Activated CD4-positive, alpha-beta T cell treated with anti-CD3 and anti-CD28 coated beads, Interleukin-2, Interleukin-4, amounts not matched to agents 100 ng/mL and 50 ng/mL, durations not matched to agents 16 hours and 8 hours (primary cell): ENCODE measurements around the gene CADM4.
A peak's percentile ranks its signal among the peaks of the same experiment; 100 is the strongest.
"Not testable (repeated sequence)": the region's sequence is repeated elsewhere in the genome, so short reads cannot be mapped to it uniquely, and the experiment has no call there.

Experiments used
- DNase-seq: peaks from one replicate; pipeline ENCODE4 v3.0.0-alpha.2; 2020; ENCODE audit warnings: low spot score

Gene CADM4

DNA sequence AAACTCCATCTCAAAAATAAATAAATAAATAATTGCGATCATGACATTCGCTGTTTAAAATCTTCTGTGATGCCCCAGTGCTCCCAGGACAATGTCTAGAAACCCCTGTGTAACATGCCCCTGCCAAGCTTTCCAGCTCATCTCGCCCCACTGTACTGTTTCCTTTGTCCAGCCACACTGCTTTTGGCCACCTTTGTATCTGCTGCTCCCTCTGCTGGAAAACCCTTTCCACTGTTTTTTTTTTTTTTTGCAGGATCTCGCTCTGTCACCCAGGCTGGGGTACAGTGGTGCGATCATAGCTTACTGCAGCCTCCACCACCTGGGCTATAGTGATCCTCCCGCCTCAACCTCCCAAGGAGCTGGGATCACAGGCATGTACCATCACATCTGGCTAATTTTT is 22.8 kb upstream of the CADM4 start:
- DNase-seq, result no peak

- no peak for DNase-seq
Measured at GRCh38 chr19:43660971-43661360, 21.3 kb upstream of the CADM4 start.

DNA sequence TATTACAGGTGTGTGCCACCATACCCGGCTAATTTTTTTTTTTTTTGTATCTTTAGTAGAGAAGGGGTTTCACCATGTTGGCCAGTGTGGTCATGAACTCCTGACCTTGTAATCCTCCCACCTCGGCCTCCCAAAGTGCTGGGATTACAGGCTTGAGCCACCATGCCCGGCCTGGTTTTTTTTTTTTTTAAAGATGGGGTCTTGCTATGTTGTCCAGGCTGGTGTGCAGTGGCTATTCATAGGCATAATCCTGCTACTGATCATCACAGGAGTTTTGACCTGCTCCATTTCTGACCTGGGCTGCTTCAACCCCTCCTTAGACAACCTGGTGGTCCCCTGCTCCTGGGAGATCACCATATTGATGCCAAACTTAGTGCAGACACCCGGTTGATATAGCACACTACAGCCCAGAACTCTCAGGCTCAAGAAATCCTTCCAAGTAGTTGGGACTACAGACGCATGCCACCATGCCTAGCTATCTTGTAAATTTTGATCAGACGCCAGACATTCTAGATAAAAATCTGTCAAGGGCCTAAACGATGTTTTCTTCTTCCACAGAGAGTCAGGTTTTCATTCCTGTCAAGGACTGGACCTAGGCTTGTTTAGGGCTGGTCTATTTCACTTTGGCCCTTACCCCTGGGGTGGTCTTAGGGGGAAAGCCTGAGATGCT is 20.8 kb upstream of the CADM4 start:
- DNase-seq, result no peak

- no peak for DNase-seq
Measured at GRCh38 chr19:43658494-43658893, 18.8 kb upstream of the CADM4 start.

DNA sequence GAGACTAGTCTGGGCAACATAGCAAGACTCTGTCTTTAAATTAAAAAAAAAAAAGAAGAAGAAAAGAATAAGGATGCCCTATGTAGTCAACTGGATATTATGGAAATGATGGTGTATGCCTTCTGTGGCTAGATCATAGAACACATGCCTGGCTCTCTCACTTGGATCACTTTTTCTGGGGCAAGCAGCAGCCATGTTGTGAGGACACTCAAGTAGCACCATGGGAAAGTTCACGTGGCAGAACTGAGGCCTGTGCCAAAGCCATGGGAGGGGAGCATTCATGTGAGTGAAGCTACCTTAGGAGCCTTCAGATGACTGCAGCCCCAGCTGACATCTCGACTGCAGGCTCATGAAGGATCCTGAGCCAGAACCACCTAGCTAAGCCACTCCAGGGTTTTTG is 18.4 kb upstream of the CADM4 start:
- DNase-seq, result no peak

GRCh38 chr19:43656436-43656835 is 16.8 kb upstream of the CADM4 start:
- DNase-seq, result no peak

DNA sequence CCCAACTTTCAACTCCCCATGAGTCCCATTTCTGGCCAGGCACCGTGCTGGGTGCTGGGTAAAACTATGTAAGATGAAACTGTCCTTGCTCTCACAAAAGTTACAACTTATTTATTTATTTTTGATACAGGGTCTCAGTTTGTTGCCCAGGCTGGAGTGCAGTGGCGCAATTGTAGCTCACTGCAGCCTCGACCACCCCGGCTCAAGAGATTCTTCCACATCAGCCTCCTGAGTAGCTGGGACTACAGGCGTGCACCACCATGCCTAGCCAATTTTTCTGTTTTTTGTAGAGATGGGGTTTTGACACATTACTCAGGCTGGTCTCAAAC is 12.9 kb upstream of the CADM4 start:
- no peak for DNase-seq

DNA sequence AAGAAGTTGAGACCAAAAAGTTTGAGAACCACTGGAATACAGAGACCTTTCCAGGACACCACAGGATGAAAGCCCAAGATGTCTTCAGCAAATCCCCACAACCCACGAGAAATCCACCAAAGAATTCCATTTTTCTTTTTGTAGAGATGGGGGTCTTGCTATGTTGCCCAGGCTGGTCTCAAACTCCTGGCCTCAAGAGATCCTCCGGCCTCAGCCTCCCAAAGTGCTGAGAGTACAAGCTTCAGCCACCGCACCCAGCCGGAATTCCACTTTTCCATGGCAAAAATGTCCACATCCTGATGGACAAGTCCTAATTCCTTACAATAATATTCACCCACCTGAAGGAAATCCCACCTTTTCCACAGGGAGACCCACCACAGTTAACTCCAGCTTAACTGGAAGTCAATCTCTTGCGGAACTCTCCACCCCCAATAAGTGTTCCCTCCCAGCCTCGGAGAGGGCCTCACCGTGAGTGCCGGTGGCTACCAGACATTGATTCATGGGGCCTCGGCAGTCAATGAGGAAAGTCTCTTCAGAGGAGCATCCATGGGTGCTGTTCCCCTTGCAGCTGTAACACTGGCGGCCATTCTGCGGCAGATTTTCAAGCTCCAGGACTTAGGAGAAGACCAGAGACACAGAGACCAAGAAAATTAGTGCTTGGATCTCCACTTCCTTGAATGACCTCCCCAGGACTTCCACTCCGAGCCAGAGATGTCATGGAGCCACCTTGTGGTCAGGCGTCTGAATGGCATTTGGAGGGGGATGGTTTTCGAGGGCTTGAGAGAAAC is 12.3 kb upstream of the CADM4 start:
- DNase-seq, result peak; percentile 58

- not testable (repeated sequence) for DNase-seq
Measured at GRCh38 chr19:43650276-43650675, 10.6 kb upstream of the CADM4 start.

DNA sequence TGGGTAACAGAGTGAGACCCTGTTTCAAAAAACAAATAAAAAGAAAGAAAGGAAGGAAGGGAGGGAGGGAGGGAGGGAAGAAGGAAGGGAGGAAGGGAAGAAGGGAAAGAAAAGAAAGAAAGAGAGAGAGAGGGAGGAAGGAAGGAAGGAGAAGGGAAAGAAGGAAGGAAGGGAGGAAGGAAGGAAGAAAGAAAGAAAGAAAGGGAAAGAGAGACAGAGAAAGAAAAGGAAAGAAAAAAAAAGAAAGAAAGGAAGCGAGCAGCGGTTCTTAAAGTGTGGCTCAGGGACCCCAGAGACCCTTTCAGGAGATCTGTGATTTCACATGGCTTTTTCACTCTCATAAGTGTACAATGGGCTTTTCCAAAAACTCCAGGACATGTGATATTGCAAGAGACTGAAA is 9.9 kb upstream of the CADM4 start:
- DNase-seq, result no peak

GRCh38 chr19:43648633-43649032 is 9.0 kb upstream of the CADM4 start:
- no peak for DNase-seq

DNA sequence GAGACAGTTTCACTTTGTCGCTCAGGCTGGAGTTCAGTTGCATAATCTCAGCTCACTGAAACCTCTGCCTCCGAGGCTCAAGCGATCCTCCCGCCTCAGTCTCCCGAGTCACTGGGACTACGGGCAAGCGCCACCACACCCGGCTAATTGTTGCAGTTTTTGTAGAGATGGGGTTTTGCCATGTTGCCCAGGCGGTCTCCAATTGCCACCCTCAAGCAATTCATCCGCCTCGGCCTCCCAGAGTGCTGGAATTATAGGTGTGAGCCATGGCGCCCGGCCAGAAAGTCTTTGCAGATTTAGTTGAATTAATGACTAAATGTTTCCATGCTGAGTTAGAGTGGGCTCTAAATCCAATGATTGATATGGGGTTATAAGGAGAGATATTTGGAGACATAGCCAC is 4.5 kb upstream of the CADM4 start:
- no peak for DNase-seq

DNA sequence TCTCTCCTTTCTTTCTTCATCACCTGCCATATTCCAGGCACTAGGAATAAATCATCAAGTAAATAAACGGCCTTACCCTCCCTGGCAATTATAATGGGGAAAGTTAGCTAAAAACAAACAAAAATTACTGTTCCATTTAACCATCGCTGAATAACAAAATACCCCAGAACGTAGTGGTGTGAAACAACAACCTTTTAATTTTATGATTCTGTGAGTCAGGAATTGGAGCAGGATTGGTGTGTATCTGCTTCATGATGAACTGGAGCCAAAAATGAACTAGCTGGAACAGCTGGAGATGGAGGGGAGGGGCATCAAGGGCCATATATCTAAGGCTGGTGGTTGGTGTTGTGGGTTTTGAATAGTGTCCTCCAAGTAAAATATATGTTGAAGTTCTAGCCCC is 3.7 kb upstream of the CADM4 start:
- DNase-seq, result no peak

GRCh38 chr19:43642531-43642930 is 2.9 kb upstream of the CADM4 start:
- DNase-seq, result no peak

GRCh38 chr19:43641333-43641732 is 1.7 kb upstream of the CADM4 start:
- no peak for DNase-seq

GRCh38 chr19:43640424-43640757 is 741 bp upstream of the CADM4 start:
- no peak for DNase-seq

- no peak for DNase-seq
Measured at GRCh38 chr19:43638995-43639518, 593 bp downstream of the CADM4 start.

- DNase-seq, result no peak
Measured at GRCh38 chr19:43638214-43638994, 1.2 kb downstream of the CADM4 start.

DNA sequence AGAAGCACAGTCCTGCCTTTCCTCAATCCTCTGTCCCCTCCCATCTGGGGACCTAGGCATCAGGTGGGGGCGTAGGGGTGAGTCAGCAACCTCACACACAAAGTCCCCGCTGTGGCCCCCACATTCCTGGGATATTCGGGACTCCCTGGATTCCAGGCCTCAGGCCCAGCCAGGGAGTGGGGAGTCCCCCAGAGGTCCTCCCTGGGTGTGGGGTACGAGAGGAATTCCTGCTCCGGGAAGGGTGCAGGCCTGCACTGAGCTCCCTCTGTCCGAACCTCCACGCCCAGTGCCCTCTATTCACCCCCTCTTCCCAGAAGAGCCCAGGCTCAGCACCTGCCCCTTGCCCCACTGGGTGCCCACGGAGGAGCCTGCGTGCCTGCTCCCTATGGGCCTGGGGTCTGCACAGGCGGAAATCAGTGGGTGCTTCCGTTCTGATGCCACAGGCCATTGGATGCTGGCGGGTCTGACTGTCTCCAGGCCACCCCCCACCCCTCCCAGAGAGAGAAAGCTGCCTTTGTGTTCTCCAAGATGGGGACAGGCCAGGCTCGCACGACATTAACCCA is 3.4 kb downstream of the CADM4 start:
- DNase-seq, result no peak

DNA sequence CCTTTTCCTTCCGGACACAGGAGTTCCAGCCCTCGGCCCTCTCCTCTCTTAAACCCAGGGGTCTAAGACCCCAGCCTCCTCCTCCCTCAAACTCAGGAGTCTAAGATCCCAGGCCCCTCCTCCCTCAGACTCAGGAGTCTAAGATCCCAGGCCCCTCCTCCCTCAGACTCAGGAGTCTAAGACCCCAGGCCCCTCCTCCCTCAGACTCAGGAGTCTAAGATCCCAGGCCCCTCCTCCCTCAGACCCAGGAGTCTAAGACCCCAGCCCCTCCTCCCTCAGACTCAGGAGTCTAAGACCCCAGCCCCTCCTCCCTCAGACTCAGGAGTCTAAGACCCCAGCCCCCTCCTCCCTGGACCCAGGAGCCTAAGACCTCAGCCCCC is 4.1 kb downstream of the CADM4 start:
- not testable (repeated sequence) for DNase-seq

DNA sequence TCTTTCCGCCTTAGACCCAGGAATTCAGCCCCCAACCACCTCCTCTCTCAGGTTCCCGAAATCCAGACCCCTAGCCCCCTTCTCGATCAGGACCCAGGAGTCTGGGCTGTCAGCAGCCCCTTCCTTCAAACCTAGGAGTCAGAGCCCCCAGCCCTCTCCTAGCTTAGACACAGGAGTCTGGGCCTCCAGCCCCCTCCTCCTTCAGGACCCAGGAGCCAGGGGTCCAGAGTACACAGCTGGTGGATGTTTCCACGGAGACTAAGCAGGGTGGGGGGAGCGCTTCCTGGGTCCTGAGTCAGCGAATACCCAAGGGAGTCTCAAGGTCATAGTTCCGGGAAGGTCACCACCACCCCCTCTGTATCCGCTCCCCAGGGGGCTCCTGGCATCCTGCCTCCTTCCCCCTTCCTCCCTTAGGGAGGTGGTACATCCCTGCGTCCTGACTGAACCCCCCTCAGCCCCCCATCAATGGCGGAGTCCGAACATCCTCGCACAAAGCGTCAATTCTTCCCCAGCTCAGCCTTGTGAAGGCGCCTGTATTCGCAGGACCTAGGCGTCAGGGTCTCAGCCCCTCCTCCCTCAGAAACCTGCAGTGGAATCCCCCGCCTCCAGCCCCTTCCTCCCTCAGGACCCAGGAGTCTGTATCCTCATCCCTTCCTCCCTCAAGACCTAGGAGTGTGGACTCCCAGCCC is 4.6 kb downstream of the CADM4 start:
- no peak for DNase-seq

DNA sequence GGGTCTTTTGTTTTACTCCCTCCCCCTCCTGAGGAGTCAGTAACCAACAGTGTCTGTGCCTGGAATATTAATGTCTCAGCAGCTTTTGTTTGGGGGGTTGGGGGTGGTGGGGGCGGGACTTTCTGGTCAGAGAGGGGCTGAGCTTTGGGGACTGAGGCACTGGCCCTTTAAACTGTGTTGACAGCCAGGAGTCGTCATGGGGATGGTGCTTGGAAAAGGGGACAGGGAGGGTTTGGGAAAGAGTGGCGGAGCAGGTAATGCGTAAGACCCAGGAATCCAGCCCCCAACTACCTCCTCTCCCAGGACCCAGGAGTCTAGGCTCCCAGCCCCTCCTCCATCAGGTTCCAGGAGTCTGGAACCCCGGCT is 5.2 kb downstream of the CADM4 start:
- DNase-seq, result no peak
